Measurements from ENCODE around the gene TENM4. TPM values are rescaled to one million over a fixed set of nuclear protein-coding genes. Genes with fewer than 3 reads are reported as not detected.

The TENM4 gene
- total RNA-seq, 4 donors from 2014 or later, result 5.5 to 12.3 (median 8.9) TPM

- 90% methylated on average over 7 of the region's 7 CpGs; no CpG with 5 or more reads in 1 of the 2 donors for WGBS, 2 donors (ENCODE audit: low coverage in 1 of 2)
- no peaks in the 10 kb centered on the region for H3K36me3 ChIP-seq
- no peak for TF ChIP-seq POLR2AphosphoS5 (IDR thresholded peaks at IDR 0.05)
- no peak for TF ChIP-seq CTCF (IDR thresholded peaks at IDR 0.05)
- no peak for TF ChIP-seq POLR2A (IDR thresholded peaks at IDR 0.05)
- no peaks in the 10 kb centered on the region for H3K4me1 ChIP-seq
- no peaks in the 10 kb centered on the region for H3K27me3 ChIP-seq
- no peak overlapping the region for H3K4me3 ChIP-seq
- H3K9me3 ChIP-seq, result peaks cover 0 to 6% (median 0%) of the 10 kb centered on the region in 3 donors
- no peak for ATAC-seq
- H3K27ac ChIP-seq, result no peak overlapping the region
These were observed 241.0 kb downstream of the TENM4 start for GRCh38 chr11:79199729-79200354.

GRCh38 chr11:79198898-79199250 lies 242.0 kb downstream of the TENM4 start:
- Histone ChIP-seq H3K27ac (no peak overlapping the region), H3K4me1 (no peaks in the 10 kb centered on the region), H3K36me3 (no peaks in the 10 kb centered on the region), H3K27me3 (no peaks in the 10 kb centered on the region), H3K4me3 (no peak overlapping the region), H3K9me3 (peaks cover 0 to 6% (median 0%) of the 10 kb centered on the region in 3 donors)
- TF ChIP-seq POLR2AphosphoS5 (IDR thresholded peaks at IDR 0.05) (no peak), POLR2A (IDR thresholded peaks at IDR 0.05) (no peak), CTCF (IDR thresholded peaks at IDR 0.05) (no peak), EP300 (IDR thresholded peaks at IDR 0.05) (no peak)
- ATAC-seq, result no peak
- 39 to 54% methylated on average over 2 to 3 of the region's 3 CpGs for WGBS, 2 donors (ENCODE audit: low coverage in 1 of 2)

GRCh38 chr11:79198203-79198897 lies 242.5 kb downstream of the TENM4 start:
- H3K36me3 ChIP-seq, result no peaks in the 10 kb centered on the region
- TF ChIP-seq EP300 (IDR thresholded peaks at IDR 0.05) (no peak), POLR2A (IDR thresholded peaks at IDR 0.05) (no peak), CTCF (IDR thresholded peaks at IDR 0.05) (no peak), POLR2AphosphoS5 (IDR thresholded peaks at IDR 0.05) (no peak)
- no peak overlapping the region for H3K27ac ChIP-seq
- 87 to 92% methylated on average over 3 to 4 of the region's 7 CpGs for WGBS, 2 donors (ENCODE audit: low coverage in 1 of 2)
- H3K9me3 ChIP-seq, result peaks cover 0 to 6% (median 0%) of the 10 kb centered on the region in 3 donors
- no peak for ATAC-seq
- no peaks in the 10 kb centered on the region for H3K4me1 ChIP-seq
- no peak overlapping the region for H3K4me3 ChIP-seq
- no peaks in the 10 kb centered on the region for H3K27me3 ChIP-seq

GRCh38 chr11:79196950-79197349 lies 243.9 kb downstream of the TENM4 start:
- no peak for TF ChIP-seq POLR2A (IDR thresholded peaks at IDR 0.05)
- TF ChIP-seq POLR2AphosphoS5 (IDR thresholded peaks at IDR 0.05), result no peak
- TF ChIP-seq EP300 (IDR thresholded peaks at IDR 0.05), result no peak
- TF ChIP-seq CTCF (IDR thresholded peaks at IDR 0.05), result no peak
- Histone ChIP-seq H3K27ac (no peak overlapping the region), H3K27me3 (no peaks in the 10 kb centered on the region), H3K4me3 (no peak overlapping the region), H3K4me1 (no peaks in the 10 kb centered on the region), H3K9me3 (peaks cover 0 to 6% (median 0%) of the 10 kb centered on the region in 3 donors), H3K36me3 (no peaks in the 10 kb centered on the region)
- ATAC-seq, result no peak
- WGBS, 2 donors (ENCODE audit: low coverage in 1 of 2), result 80 to 100% methylated on average over 1 to 2 of the region's 4 CpGs

- peaks cover 0 to under 1% (median 0%) of the 10 kb centered on the region in 3 donors for H3K9me3 ChIP-seq
- no peak for ATAC-seq
- TF ChIP-seq EP300 (IDR thresholded peaks at IDR 0.05), result no peak
- TF ChIP-seq CTCF (IDR thresholded peaks at IDR 0.05), result no peak
- TF ChIP-seq POLR2AphosphoS5 (IDR thresholded peaks at IDR 0.05), result no peak
- TF ChIP-seq POLR2A (IDR thresholded peaks at IDR 0.05), result no peak
- H3K27ac ChIP-seq, result no peak overlapping the region
- no peaks in the 10 kb centered on the region for H3K27me3 ChIP-seq
- WGBS, 2 donors (ENCODE audit: low coverage in 1 of 2), result 90 to 100% methylated on average over 2 to 4 of the region's 4 CpGs
- no peaks in the 10 kb centered on the region for H3K36me3 ChIP-seq
- H3K4me1 ChIP-seq, result no peaks in the 10 kb centered on the region
- no peak overlapping the region for H3K4me3 ChIP-seq
These were observed 245.6 kb downstream of the TENM4 start for GRCh38 chr11:79195209-79195608.
